Muscle layer of colon (tissue), 2 donors: Measurements from ENCODE around the gene PARD3B.

Experiments
- H3K27ac ChIP-seq: one replicate; pipeline ENCODE4 v1.7.0; 2013; ENCODE audit warnings: low read depth, mild to moderate bottlenecking, low read length, moderate library complexity
- H3K27me3 ChIP-seq, 2 donors: one replicate each; pipeline ENCODE4 v1.7.0; 2013; ENCODE audit warnings: low read length in 2 of 2, mild to moderate bottlenecking in 2 of 2; ENCODE audit not compliant: insufficient read depth in 2 of 2, control insufficient read depth in 1 of 2
- H3K36me3 ChIP-seq: one replicate; pipeline ENCODE4 v1.7.0; 2013; ENCODE audit warnings: mild to moderate bottlenecking, low read length; ENCODE audit not compliant: insufficient read depth
- H3K4me1 ChIP-seq: one replicate; pipeline ENCODE4 v1.7.0; 2013; ENCODE audit warnings: mild to moderate bottlenecking, low read length; ENCODE audit not compliant: insufficient read depth
- H3K4me3 ChIP-seq, 2 donors: one replicate each; pipeline ENCODE4 v1.7.0; 2013; ENCODE audit warnings: low read length in 2 of 2, low read depth in 1 of 2, mild to moderate bottlenecking in 1 of 2, moderate library complexity in 1 of 2
- H3K9ac ChIP-seq: one replicate; pipeline ENCODE4 v1.7.0; 2013; ENCODE audit warnings: low read length
- H3K9me3 ChIP-seq: one replicate; pipeline ENCODE4 v1.7.0; 2013; ENCODE audit warnings: mild to moderate bottlenecking, low read length
- donor health status: abdominal sarcoma.
- donor health status: Adenocarcinoma of cecum.

PARD3B gene

DNA sequence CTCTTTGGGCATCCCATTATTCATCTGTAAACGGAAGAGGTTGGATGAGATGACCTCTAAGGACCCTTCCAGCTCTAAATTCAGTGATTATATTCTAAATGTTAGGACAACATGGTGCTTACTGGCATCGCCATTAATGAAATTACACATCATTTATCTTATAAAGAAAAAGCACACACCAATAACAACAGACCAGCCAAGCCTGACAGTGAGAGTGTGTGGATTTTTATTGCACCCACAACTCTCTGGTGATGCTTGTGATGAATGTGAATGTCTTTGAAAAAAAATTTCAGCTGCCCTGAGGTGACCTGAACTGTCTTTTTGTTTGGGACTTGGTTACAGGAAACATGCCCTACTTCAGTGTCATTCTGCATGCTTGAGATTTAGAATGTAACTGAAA lies 623.7 kb downstream of the PARD3B start:
- H3K4me1 ChIP-seq, result no peaks in the 10 kb centered on the region
- H3K9ac ChIP-seq, result no peak overlapping the region
- no peak overlapping the region for H3K27ac ChIP-seq
- H3K4me3 ChIP-seq, result no peak overlapping the region
- no peaks in the 10 kb centered on the region for H3K36me3 ChIP-seq
- no peaks in the 10 kb centered on the region for H3K27me3 ChIP-seq
- no peaks in the 10 kb centered on the region for H3K9me3 ChIP-seq

- no peak overlapping the region for H3K4me3 ChIP-seq
- H3K4me1 ChIP-seq, result no peaks in the 10 kb centered on the region
- H3K9me3 ChIP-seq, result no peaks in the 10 kb centered on the region
- no peaks in the 10 kb centered on the region for H3K36me3 ChIP-seq
- H3K27ac ChIP-seq, result no peak overlapping the region
- H3K9ac ChIP-seq, result no peak overlapping the region
- H3K27me3 ChIP-seq, result no peaks in the 10 kb centered on the region
Measured at GRCh38 chr2:205169464-205169863, 624.2 kb downstream of the PARD3B start.

DNA sequence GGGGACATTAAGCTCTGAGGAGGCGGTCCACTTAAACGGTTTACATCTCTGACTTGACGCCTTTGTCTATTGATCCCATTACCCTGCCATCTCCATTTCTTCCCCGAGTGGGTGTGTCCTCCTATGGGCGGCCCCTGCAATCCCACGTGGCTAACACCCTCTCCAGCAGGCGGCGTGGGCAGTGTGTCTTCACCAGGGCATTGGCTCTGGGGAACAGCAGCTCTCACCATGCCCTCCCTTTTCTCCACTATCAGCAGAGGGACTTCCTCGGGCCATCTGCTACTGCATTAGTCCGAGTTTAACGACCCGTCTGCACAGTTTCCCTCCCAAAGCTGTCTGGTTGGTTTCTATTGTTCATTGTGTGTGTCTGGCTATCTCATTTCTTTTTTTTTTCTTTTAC lies 625.1 kb downstream of the PARD3B start:
- no peak overlapping the region for H3K9ac ChIP-seq
- H3K4me3 ChIP-seq, result no peak overlapping the region
- H3K4me1 ChIP-seq, result no peaks in the 10 kb centered on the region
- no peak overlapping the region for H3K27ac ChIP-seq
- H3K27me3 ChIP-seq, result no peaks in the 10 kb centered on the region
- H3K9me3 ChIP-seq, result no peaks in the 10 kb centered on the region
- no peaks in the 10 kb centered on the region for H3K36me3 ChIP-seq

GRCh38 chr2:205171261-205171940 lies 626.1 kb downstream of the PARD3B start:
- no peaks in the 10 kb centered on the region for H3K4me1 ChIP-seq
- no peak overlapping the region for H3K27ac ChIP-seq
- H3K36me3 ChIP-seq, result no peaks in the 10 kb centered on the region
- no peak overlapping the region for H3K9ac ChIP-seq
- H3K4me3 ChIP-seq, result no peak overlapping the region
- H3K9me3 ChIP-seq, result no peaks in the 10 kb centered on the region
- no peaks in the 10 kb centered on the region for H3K27me3 ChIP-seq

DNA sequence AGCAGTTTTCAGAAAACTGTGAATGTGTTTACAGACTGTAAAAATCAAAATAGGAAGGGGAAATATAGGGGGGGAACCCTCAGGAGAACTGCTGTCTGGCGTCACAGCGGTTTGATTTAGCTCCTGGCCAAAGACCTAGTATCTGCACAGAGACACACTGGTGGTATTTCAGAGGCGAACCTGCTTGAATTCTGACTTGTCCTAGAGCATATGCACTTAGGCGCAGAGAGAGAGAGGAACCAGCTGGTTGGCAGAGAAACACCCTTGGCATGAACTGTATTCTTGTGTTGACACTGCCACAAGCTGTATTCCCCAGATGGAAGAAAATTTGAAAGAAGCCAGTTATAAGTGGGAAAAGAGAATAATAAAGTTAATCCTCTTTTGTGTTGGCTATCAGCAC lies 630.6 kb downstream of the PARD3B start:
- no peaks in the 10 kb centered on the region for H3K36me3 ChIP-seq
- no peak overlapping the region for H3K4me3 ChIP-seq
- H3K27ac ChIP-seq, result no peak overlapping the region
- H3K9me3 ChIP-seq, result no peaks in the 10 kb centered on the region
- no peaks in the 10 kb centered on the region for H3K4me1 ChIP-seq
- no peaks in the 10 kb centered on the region for H3K27me3 ChIP-seq
- no peak overlapping the region for H3K9ac ChIP-seq

DNA sequence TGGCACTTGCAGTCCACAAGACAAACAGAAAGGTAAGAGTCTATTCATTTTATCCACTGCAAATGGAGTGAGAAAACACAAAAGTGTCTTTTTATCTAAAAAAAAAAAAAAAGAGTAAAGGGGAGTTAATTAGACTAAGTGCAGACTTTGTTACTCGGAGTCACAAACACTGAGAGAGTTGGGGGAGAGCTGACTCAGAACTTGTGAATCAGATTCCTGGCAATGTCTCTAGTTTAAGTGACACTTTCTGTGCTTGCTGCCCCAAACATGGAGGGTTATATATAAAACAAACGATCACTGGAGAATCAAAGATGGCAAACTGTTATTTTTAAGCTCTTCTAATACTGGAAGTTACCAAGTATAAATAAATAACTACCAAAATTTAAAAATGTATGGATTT lies 631.3 kb downstream of the PARD3B start:
- no peaks in the 10 kb centered on the region for H3K4me1 ChIP-seq
- no peak overlapping the region for H3K9ac ChIP-seq
- H3K9me3 ChIP-seq, result no peaks in the 10 kb centered on the region
- H3K36me3 ChIP-seq, result no peaks in the 10 kb centered on the region
- H3K27me3 ChIP-seq, result no peaks in the 10 kb centered on the region
- no peak overlapping the region for H3K27ac ChIP-seq
- H3K4me3 ChIP-seq, result no peak overlapping the region

DNA sequence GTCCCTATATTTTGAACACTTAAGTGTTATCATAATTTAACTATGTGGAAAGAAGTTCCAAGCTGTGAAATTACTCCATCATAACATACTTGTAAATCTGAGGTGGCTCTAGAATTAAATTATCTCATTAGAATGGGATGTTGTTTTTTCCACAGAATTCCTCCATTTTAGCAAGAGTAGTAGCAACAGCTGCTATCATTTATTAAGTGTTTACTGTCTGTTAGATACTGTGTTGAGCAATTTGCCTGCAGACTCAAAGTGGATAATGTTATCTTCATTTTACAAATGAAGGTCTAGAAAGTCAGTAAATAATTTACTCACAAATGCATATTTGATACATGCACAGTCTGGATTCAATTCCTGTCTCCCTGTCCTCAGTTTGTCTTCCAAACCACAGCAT lies 632.3 kb downstream of the PARD3B start:
- Histone ChIP-seq H3K36me3 (no peaks in the 10 kb centered on the region), H3K4me1 (no peaks in the 10 kb centered on the region), H3K27ac (no peak overlapping the region), H3K9ac (no peak overlapping the region), H3K27me3 (no peaks in the 10 kb centered on the region), H3K9me3 (no peaks in the 10 kb centered on the region), H3K4me3 (no peak overlapping the region)

DNA sequence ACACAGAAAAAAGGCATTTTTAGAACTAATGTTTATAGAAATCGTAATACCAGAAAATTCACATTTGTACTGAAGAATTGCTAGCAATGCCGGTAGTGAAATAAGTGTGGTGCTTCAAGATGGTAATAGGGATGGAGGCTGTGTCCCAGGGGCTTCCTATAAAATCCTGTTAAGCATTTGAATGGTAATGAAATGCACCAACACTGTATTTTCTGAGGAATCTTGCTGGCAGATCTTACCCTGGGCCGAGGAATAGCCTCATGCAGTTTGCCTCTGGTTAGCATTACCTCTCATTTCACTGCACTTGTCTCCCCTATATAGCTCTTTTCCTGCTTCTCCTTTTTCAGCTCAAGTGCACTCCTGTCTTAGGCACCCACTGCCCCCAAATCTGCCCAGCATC lies 635.5 kb downstream of the PARD3B start:
- H3K4me1 ChIP-seq, result no peaks in the 10 kb centered on the region
- no peaks in the 10 kb centered on the region for H3K27me3 ChIP-seq
- H3K36me3 ChIP-seq, result no peaks in the 10 kb centered on the region
- no peaks in the 10 kb centered on the region for H3K9me3 ChIP-seq
- H3K9ac ChIP-seq, result no peak overlapping the region
- no peak overlapping the region for H3K4me3 ChIP-seq
- no peak overlapping the region for H3K27ac ChIP-seq

- no peaks in the 10 kb centered on the region for H3K9me3 ChIP-seq
- no peaks in the 10 kb centered on the region for H3K27me3 ChIP-seq
- no peaks in the 10 kb centered on the region for H3K36me3 ChIP-seq
- no peak overlapping the region for H3K4me3 ChIP-seq
- H3K4me1 ChIP-seq, result no peaks in the 10 kb centered on the region
- H3K9ac ChIP-seq, result no peak overlapping the region
- H3K27ac ChIP-seq, result no peak overlapping the region
Measured at GRCh38 chr2:205187731-205188130, 642.5 kb downstream of the PARD3B start.

GRCh38 chr2:205188239-205189138 lies 643.2 kb downstream of the PARD3B start:
- no peaks in the 10 kb centered on the region for H3K36me3 ChIP-seq
- H3K9ac ChIP-seq, result no peak overlapping the region
- no peaks in the 10 kb centered on the region for H3K27me3 ChIP-seq

GRCh38 chr2:205189301-205189700 lies 644.0 kb downstream of the PARD3B start:
- Histone ChIP-seq H3K9ac (no peak overlapping the region), H3K36me3 (no peaks in the 10 kb centered on the region), H3K4me1 (no peaks in the 10 kb centered on the region), H3K9me3 (no peaks in the 10 kb centered on the region), H3K27me3 (no peaks in the 10 kb centered on the region), H3K27ac (no peak overlapping the region), H3K4me3 (no peak overlapping the region)

More at GRCh38 chr2:205188239-205189138, 643.2 kb downstream of the PARD3B start:
- no peak overlapping the region for H3K4me3 ChIP-seq
- H3K27ac ChIP-seq, result no peak overlapping the region
- H3K4me1 ChIP-seq, result no peaks in the 10 kb centered on the region
- no peaks in the 10 kb centered on the region for H3K9me3 ChIP-seq
